Activated T-cell treated with anti-CD3 and anti-CD28 coated beads, Interleukin-2, amount 50 U/mL, for 4 hours (primary cell): ENCODE measurements around the gene ADCYAP1R1. TPM values are rescaled to one million over a fixed set of nuclear protein-coding genes. Genes with fewer than 3 reads are reported as not detected.
"Not testable (repeated sequence)": the region's sequence is repeated elsewhere in the genome, so short reads cannot be mapped to it uniquely, and the experiment has no call there.

ENCODE experiments used
- ATAC-seq, 2 donors: fragments of 200-7000 bp; cut with Tn5 transposase; one replicate each; pipeline ENCODE4 v1.10.0; 2021
- DNase-seq: peaks from one replicate; pipeline ENCODE4 v3.0.0-alpha.2; 2020
- H3K27me3 Mint-ChIP-seq: one replicate; pipeline ENCODE4 v1.8.0; 2021; ENCODE audit warnings: low read depth, mixed read lengths
- H3K36me3 Mint-ChIP-seq: one replicate; pipeline ENCODE4 v1.8.0; 2022; ENCODE audit warnings: mixed read lengths; ENCODE audit not compliant: insufficient read depth
- H3K4me1 Mint-ChIP-seq: one replicate; pipeline ENCODE4 v1.8.0; 2021; ENCODE audit warnings: low read depth, mixed read lengths
- H3K4me3 Mint-ChIP-seq: one replicate; pipeline ENCODE4 v1.8.0; 2021; ENCODE audit warnings: mild to moderate bottlenecking, moderate library complexity, mixed read lengths
- H3K9me3 Mint-ChIP-seq: one replicate; pipeline ENCODE4 v1.8.0; 2021; ENCODE audit warnings: mixed read lengths
- total RNA-seq, 3 donors: library from RNA; stranded (reverse); gene quantifications; one replicate each; pipeline ENCODE4 v1.2.1, GENCODE V29; 2021

Gene ADCYAP1R1
- total RNA-seq, 3 donors from 2014 or later, result not detected

- Mint-ChIP-seq H3K9me3 (no peaks in the 10 kb centered on the region), H3K36me3 (no peaks in the 10 kb centered on the region), H3K27me3 (peaks cover 13% of the 10 kb centered on the region), H3K4me3 (no peak overlapping the region), H3K4me1 (no peaks in the 10 kb centered on the region)
- ATAC-seq, result no peak
- no peak for DNase-seq
Observed at GRCh38 chr7:31126976-31127375, 74.9 kb downstream of the ADCYAP1R1 start.

- H3K4me1 Mint-ChIP-seq, result no peaks in the 10 kb centered on the region
- ATAC-seq, result no peak
- no peak overlapping the region for H3K4me3 Mint-ChIP-seq
- peaks cover 8% of the 10 kb centered on the region for H3K27me3 Mint-ChIP-seq
- no peaks in the 10 kb centered on the region for H3K9me3 Mint-ChIP-seq
- no peak for DNase-seq
- no peaks in the 10 kb centered on the region for H3K36me3 Mint-ChIP-seq
Observed at GRCh38 chr7:31129067-31129466, 77.0 kb downstream of the ADCYAP1R1 start.

GRCh38 chr7:31133497-31133896 lies 81.4 kb downstream of the ADCYAP1R1 start:
- Mint-ChIP-seq H3K4me3 (no peak overlapping the region), H3K36me3 (no peaks in the 10 kb centered on the region), H3K9me3 (no peaks in the 10 kb centered on the region), H3K4me1 (peaks cover 2% of the 10 kb centered on the region), H3K27me3 (peaks cover 5% of the 10 kb centered on the region)
- no peak for ATAC-seq
- DNase-seq, result no peak

- no peak overlapping the region for H3K4me3 Mint-ChIP-seq
- peaks cover 2% of the 10 kb centered on the region for H3K4me1 Mint-ChIP-seq
- H3K36me3 Mint-ChIP-seq, result no peaks in the 10 kb centered on the region
- ATAC-seq, result peak; percentile 75 to 85
- peaks cover under 1% of the 10 kb centered on the region for H3K27me3 Mint-ChIP-seq
- H3K9me3 Mint-ChIP-seq, result no peaks in the 10 kb centered on the region
- no peak for DNase-seq
Observed at GRCh38 chr7:31134246-31135188, 82.4 kb downstream of the ADCYAP1R1 start.

- no peak overlapping the region for H3K4me3 Mint-ChIP-seq
- DNase-seq (no peak), ATAC-seq (no peak)
- no peaks in the 10 kb centered on the region for H3K36me3 Mint-ChIP-seq
- H3K4me1 Mint-ChIP-seq, result peaks cover 2% of the 10 kb centered on the region
- H3K27me3 Mint-ChIP-seq, result no peaks in the 10 kb centered on the region
- no peaks in the 10 kb centered on the region for H3K9me3 Mint-ChIP-seq
Observed at GRCh38 chr7:31137234-31137633, 85.1 kb downstream of the ADCYAP1R1 start.

- ATAC-seq (no peak), DNase-seq (no peak)
- no peak overlapping the region for H3K4me3 Mint-ChIP-seq
- H3K9me3 Mint-ChIP-seq, result peaks cover 6% of the 10 kb centered on the region
- no peaks in the 10 kb centered on the region for H3K4me1 Mint-ChIP-seq
- H3K27me3 Mint-ChIP-seq, result peaks cover 5% of the 10 kb centered on the region
- H3K36me3 Mint-ChIP-seq, result peaks cover 2% of the 10 kb centered on the region
Observed at GRCh38 chr7:31145339-31145738, 93.2 kb downstream of the ADCYAP1R1 start.

GRCh38 chr7:31146030-31146429 lies 93.9 kb downstream of the ADCYAP1R1 start:
- Mint-ChIP-seq H3K9me3 (peaks cover 6% of the 10 kb centered on the region), H3K36me3 (peaks cover 2% of the 10 kb centered on the region), H3K4me3 (no peak overlapping the region), H3K27me3 (peaks cover 5% of the 10 kb centered on the region), H3K4me1 (no peaks in the 10 kb centered on the region)
- ATAC-seq (no peak), DNase-seq (no peak)

GRCh38 chr7:31146538-31146937 lies 94.4 kb downstream of the ADCYAP1R1 start:
- Mint-ChIP-seq H3K36me3 (peaks cover 2% of the 10 kb centered on the region), H3K4me3 (no peak overlapping the region), H3K4me1 (no peaks in the 10 kb centered on the region), H3K27me3 (peaks cover 5% of the 10 kb centered on the region), H3K9me3 (peaks cover 6% of the 10 kb centered on the region)
- no peak for DNase-seq
- no peak for ATAC-seq

GRCh38 chr7:31151849-31152248 lies 99.7 kb downstream of the ADCYAP1R1 start:
- Mint-ChIP-seq H3K9me3 (peaks cover 4% of the 10 kb centered on the region), H3K4me3 (no peak overlapping the region), H3K36me3 (no peaks in the 10 kb centered on the region), H3K27me3 (peaks cover 2% of the 10 kb centered on the region), H3K4me1 (no peaks in the 10 kb centered on the region)
- no peak for ATAC-seq
- DNase-seq, result no peak

GRCh38 chr7:31153318-31153717 lies 101.2 kb downstream of the ADCYAP1R1 start:
- H3K27me3 Mint-ChIP-seq, DNase-seq, H3K9me3 Mint-ChIP-seq, H3K4me1 Mint-ChIP-seq, H3K4me3 Mint-ChIP-seq, H3K36me3 Mint-ChIP-seq, ATAC-seq: not testable (repeated sequence)

GRCh38 chr7:31160941-31161340 lies 108.8 kb downstream of the ADCYAP1R1 start:
- ATAC-seq, result no peak

More at GRCh38 chr7:31160941-31161340, 108.8 kb downstream of the ADCYAP1R1 start:
- Mint-ChIP-seq H3K36me3 (no peaks in the 10 kb centered on the region), H3K9me3 (no peaks in the 10 kb centered on the region), H3K4me1 (no peaks in the 10 kb centered on the region), H3K4me3 (no peak overlapping the region), H3K27me3 (no peaks in the 10 kb centered on the region)
- DNase-seq, result no peak

Other genes with a start within 250 kb of the ADCYAP1R1 start
- 1 to 10 TPM in 1 of 3 donors, under 1 TPM in 2; 0.79 to 1.1 (median 0.91) TPM for gene AQP1, start 140.5 kb upstream of the ADCYAP1R1 start, total RNA-seq
- gene GHRHR, start 88.4 kb upstream of the ADCYAP1R1 start, total RNA-seq, result not detected